Heart right ventricle (tissue), 16 donors: ENCODE data around the gene CWC27. TPM values are rescaled to one million over a fixed set of nuclear protein-coding genes. Genes with fewer than 3 reads are reported as not detected.

Experiments used
- ATAC-seq, 8 donors: fragments of 200-7000 bp; cut with Tn5 transposase; one replicate each; pipeline ENCODE4 v1.9.1; 2020; ENCODE audit warnings: mild to moderate bottlenecking in 8 of 8, moderate library complexity in 8 of 8, moderate number of reproducible peaks in 1 of 8
- DNase-seq, 2 donors: peaks; one replicate each; pipeline ENCODE4 v3.0.0-alpha.2; 2020
- H3K27ac ChIP-seq, 10 donors: fragments of 200-600 bp; sonication (generic) in 2 of 10; one replicate each; pipeline versions ENCODE4 v1.5.0 to v1.8.0; 2020 to 2022; ENCODE audit warnings: mild to moderate bottlenecking in 3 of 10
- H3K27me3 ChIP-seq, 7 donors: fragments of 200-600 bp; one replicate each; pipeline ENCODE4 v1.8.0; 2021 to 2022; ENCODE audit warnings: mild to moderate bottlenecking in 2 of 7
- H3K36me3 ChIP-seq, 9 donors: fragments of 200-600 bp; sonication (generic) in 1 of 9; one replicate each; pipeline versions ENCODE4 v1.5.0 to v1.8.0; 2020 to 2022; ENCODE audit warnings: mild to moderate bottlenecking in 2 of 9
- H3K4me1 ChIP-seq, 9 donors: fragments of 200-600 bp; sonication (generic) in 1 of 9; one replicate each; pipeline versions ENCODE4 v1.5.0 to v1.8.0; 2020 to 2022; ENCODE audit warnings: mild to moderate bottlenecking in 4 of 9
- H3K4me3 ChIP-seq, 10 donors: fragments of 200-600 bp; sonication (generic) in 2 of 10; one replicate each; pipeline versions ENCODE4 v1.5.0 to v1.8.0; 2020 to 2022; ENCODE audit warnings: mild to moderate bottlenecking in 7 of 10, moderate library complexity in 2 of 10
- H3K9me3 ChIP-seq, 11 donors: fragments of 200-600 bp in 10 of 11; sonication (generic) in 2 of 11; one replicate each; pipeline versions ENCODE4 v1.5.0 to v1.8.0; 2013 to 2022; ENCODE audit warnings: mild to moderate bottlenecking in 2 of 11, control low read depth in 1 of 11, moderate library complexity in 1 of 11
- CTCF ChIP-seq, 9 donors: fragments of 200-600 bp; sonication (generic) in 2 of 9; IDR thresholded peaks; one replicate each; pipeline versions ENCODE4 v1.5.0 to v1.8.0; 2021 to 2022; ENCODE audit warnings: antibody characterized with exemption in 9 of 9, mild to moderate bottlenecking in 5 of 9, moderate library complexity in 1 of 9
- WGBS, 2 donors: extraction: QIAGEN DNeasy Blood & Tissue Kit; methylation state at CpG; one replicate each; pipeline ENCODE4 v1.1.7; 2013; ENCODE audit warnings: inconsistent platforms in 1 of 2; 5-methylcytosine and 5-hydroxymethylcytosine counted together
- intact Hi-C, 10 donors: fragments of 100-400 bp; cut with DNase I; formaldehyde crosslinking; loops; one replicate each; pipeline versions ENCODE4 v1.11.1 to v1.14.2; 2022
- polyA plus RNA-seq, 2 donors: library from polyadenylated mRNA; stranded (reverse); fragments of 200-250 nt; gene quantifications; one replicate each; pipeline ENCODE4 v1.2.3, GENCODE V29; 2013
- total RNA-seq, 10 donors: library from RNA; stranded (reverse); fragmentation: NEBNext Ultra II Directional in 3 of 10; extraction: Animal tissue kit (Norgen Biotek cat#: 25700) in 3 of 10; gene quantifications; one replicate each; pipeline versions ENCODE4 v1.2.1 to v1.2.4, GENCODE V29; 2021 to 2023
- donor health status: Arrhythmogenic right ventricular cardiomyopathy.
- donor health status: ischemic (EF 13 %, LVEDD 7.1; RV severe dilation, severe dysfunction).
- donor health status: healthy with polysubstance abuse.
- donor health status: DM: no; HTN: yes; CAD: no.
- donor health status: DM: no; HTN: no; CAD: no.
- donor health status: ischemic (EF 25% LVEDD 6.9; RV normal size, moderate dysfunction).
- donor health status: ischemic (EF 25% LVEDD 5.7; RV mildly dilated, moderate dysfunction).
- donor health status: healthy.
- donor health status: DM: yes; HTN: yes; CAD: no.
- donor health status: Ischemic cardiomyopathy.
- donor health status: ischemic (EF 35%, LVEDD 5.7; RV mildly dilated, moderate dysfunction).
- donor health status: nonischemic (EF 11% LVEDD 7.7; RV severe dilation, severe dysfunction).
- donor health status: DM: yes; HTN: yes; CAD: no.
- donor health status: PGD.
- donor health status: ischemic (EF 29% LVEDD 5.4; RV normal size, mild dysfunction).
- donor health status: nonischemic (EF 23%, LVEDD 6.1; RV moderate dilation, normal function).

Gene CWC27
- total and polyA plus RNA-seq, 12 donors = 18.7 to 32.1 (median 23.5) TPM

- Histone ChIP-seq H3K4me3 (no peak overlapping the region), H3K36me3 (no peaks in the 10 kb centered on the region), H3K27ac (no peak overlapping the region), H3K9me3 (no peaks in the 10 kb centered on the region), H3K27me3 (no peaks in the 10 kb centered on the region), H3K4me1 (peaks cover 0 to 5% (median 0%) of the 10 kb centered on the region in 9 donors)
- no peak for ATAC-seq
- no peak for DNase-seq
- no peak for TF ChIP-seq CTCF (IDR thresholded peaks at IDR 0.05)
- WGBS, 2 donors = 64 to 77% methylated on average over 1 of the region's 1 CpG
- intact Hi-C loops = no loop called here
These were observed 107.5 kb downstream of the CWC27 start for GRCh38 chr5:64876203-64876602.

GRCh38 chr5:64880821-64881220 lies 112.1 kb downstream of the CWC27 start:
- DNase-seq = no peak
- no peaks in the 10 kb centered on the region for H3K9me3 ChIP-seq
- H3K4me3 ChIP-seq = no peak overlapping the region
- intact Hi-C loops = no loop called here
- H3K36me3 ChIP-seq = no peaks in the 10 kb centered on the region
- H3K4me1 ChIP-seq = no peaks in the 10 kb centered on the region
- no peaks in the 10 kb centered on the region for H3K27me3 ChIP-seq
- TF ChIP-seq CTCF (IDR thresholded peaks at IDR 0.05) = no peak
- no peak for ATAC-seq
- WGBS, 2 donors = 88 to 96% methylated on average over 1 of the region's 1 CpG
- H3K27ac ChIP-seq = no peak overlapping the region

GRCh38 chr5:64883912-64884311 lies 115.2 kb downstream of the CWC27 start:
- no peaks in the 10 kb centered on the region for H3K36me3 ChIP-seq
- no peak overlapping the region for H3K4me3 ChIP-seq
- TF ChIP-seq CTCF (IDR thresholded peaks at IDR 0.05) = no peak
- ATAC-seq = no peak
- no peaks in the 10 kb centered on the region for H3K9me3 ChIP-seq
- H3K4me1 ChIP-seq = no peaks in the 10 kb centered on the region
- no peaks in the 10 kb centered on the region for H3K27me3 ChIP-seq
- no peak for DNase-seq
- 77 to 79% methylated on average over 1 of the region's 1 CpG for WGBS, 2 donors
- intact Hi-C loops = no loop called here
- H3K27ac ChIP-seq = no peak overlapping the region

- Histone ChIP-seq H3K9me3 (no peaks in the 10 kb centered on the region), H3K27ac (no peak overlapping the region), H3K4me3 (no peak overlapping the region), H3K36me3 (no peaks in the 10 kb centered on the region), H3K27me3 (no peaks in the 10 kb centered on the region), H3K4me1 (no peaks in the 10 kb centered on the region)
- DNase-seq (no peak), ATAC-seq (no peak)
- no peak for TF ChIP-seq CTCF (IDR thresholded peaks at IDR 0.05)
- 92 to 100% methylated on average over 1 of the region's 1 CpG for WGBS, 2 donors
- intact Hi-C loops = no loop called here
These were observed 115.8 kb downstream of the CWC27 start for GRCh38 chr5:64884541-64884940.

GRCh38 chr5:64887910-64888309 lies 119.2 kb downstream of the CWC27 start:
- ATAC-seq = no peak
- Histone ChIP-seq H3K27ac (no peak overlapping the region), H3K9me3 (no peaks in the 10 kb centered on the region), H3K4me1 (no peaks in the 10 kb centered on the region), H3K4me3 (no peak overlapping the region), H3K27me3 (no peaks in the 10 kb centered on the region), H3K36me3 (no peaks in the 10 kb centered on the region)
- intact Hi-C loops = no loop called here
- no peak for TF ChIP-seq CTCF (IDR thresholded peaks at IDR 0.05)
- DNase-seq = no peak
- WGBS, 2 donors = 95 to 97% methylated on average over 2 of the region's 2 CpGs
